CD4-positive, alpha-beta T cell (primary cell): ENCODE measurements around the gene IRS2. TPM values are rescaled to one million over a fixed set of nuclear protein-coding genes. Genes with fewer than 3 reads are reported as not detected.

Experiments used
- ATAC-seq: fragments of 200-7000 bp; cut with Tn5 transposase; one replicate; pipeline ENCODE4 v1.10.0; 2022; ENCODE audit warnings: mild to moderate bottlenecking; ENCODE audit not compliant: poor library complexity
- CTCF ChIA-PET: fragments of 350-600 bp; sonication (Branson Sonifier 250); formaldehyde crosslinking; loops from one replicate; lab custom pipeline; 2021; ENCODE audit warnings: antibody characterized with exemption, inconsistent platforms; lab: Charles Lee
- POLR2A ChIA-PET: fragments of 350-600 bp; sonication (Branson Sonifier 250); formaldehyde crosslinking; loops from one replicate; lab custom pipeline; 2021; ENCODE audit warnings: antibody characterized with exemption, inconsistent platforms; lab: Charles Lee
- DNase-seq, 14 experiments: peaks; one replicate each; pipeline ENCODE4 v3.0.0-alpha.2; 2013 to 2020; ENCODE audit warnings: mixed read lengths in 2 of 14
- H3K27ac ChIP-seq, 2 donors: one replicate each; pipeline versions ENCODE4 v1.5.1 to v1.7.0; 2013; ENCODE audit warnings: low read length in 2 of 2, low read depth in 1 of 2, mild to moderate bottlenecking in 1 of 2
- H3K27me3 ChIP-seq, 2 experiments: 1 replicate in 1 of 2; 2 replicates in 1 of 2; pipeline versions ENCODE4 v1.6.1 to v1.7.0; 2013; ENCODE audit warnings: low read length in 2 of 2, control low read depth in 1 of 2, mild to moderate bottlenecking in 1 of 2, moderate library complexity in 1 of 2; ENCODE audit not compliant: insufficient read depth in 2 of 2, control insufficient read depth in 1 of 2
- H3K36me3 ChIP-seq: one replicate; pipeline ENCODE4 v1.6.1; 2013; ENCODE audit warnings: low read length, control low read depth; ENCODE audit not compliant: insufficient read depth
- H3K4me1 ChIP-seq: one replicate; pipeline ENCODE4 v1.6.1; 2013; ENCODE audit warnings: low read length, control low read depth; ENCODE audit not compliant: insufficient read depth
- H3K4me3 ChIP-seq: one replicate; pipeline ENCODE4 v1.5.1; 2013; ENCODE audit warnings: mild to moderate bottlenecking, low read length, moderate library complexity
- H3K9me3 ChIP-seq, 2 experiments: 1 replicate in 1 of 2; 2 replicates in 1 of 2; pipeline versions ENCODE4 v1.6.1 to v1.7.0; 2013; ENCODE audit warnings: low read length in 2 of 2, mild to moderate bottlenecking in 2 of 2, control low read depth in 1 of 2, moderate library complexity in 1 of 2; ENCODE audit not compliant: control insufficient read depth in 1 of 2, insufficient read depth in 1 of 2
- H3K27ac Mint-ChIP-seq: one replicate; pipeline ENCODE4 v1.8.0; 2020; ENCODE audit warnings: mixed read lengths
- H3K27me3 Mint-ChIP-seq: one replicate; pipeline ENCODE4 v1.8.0; 2021; ENCODE audit warnings: mixed read lengths
- H3K36me3 Mint-ChIP-seq: one replicate; pipeline ENCODE4 v1.8.0; 2021; ENCODE audit warnings: low read depth, mixed read lengths
- H3K4me1 Mint-ChIP-seq: one replicate; pipeline ENCODE4 v1.8.0; 2021; ENCODE audit warnings: low read depth, mixed read lengths
- H3K4me3 Mint-ChIP-seq: one replicate; pipeline ENCODE4 v1.8.0; 2020; ENCODE audit warnings: mild to moderate bottlenecking, mixed read lengths
- H3K9me3 Mint-ChIP-seq: one replicate; pipeline ENCODE4 v1.8.0; 2020; ENCODE audit warnings: mixed read lengths
- intact Hi-C, 2 experiments: fragments of 100-400 bp; cut with DNase I in 1 of 2; cut with micrococcal nuclease in 1 of 2; formaldehyde crosslinking; loops; one replicate each; pipeline versions ENCODE4 v1.15.1 to v1.9.0; 2023 to 2025; cut with DNase I, micrococcal nuclease
- total RNA-seq, 174 experiments: library from RNA in 2 of 174; stranded (reverse) in 2 of 174; gene quantifications; one replicate each; pipeline ENCODE4 v1.2.3 and lab custom pipeline; 2021 to 2026
- TF ChIP-seq, protein P1 (sequence below): fragments of 200-600 bp; IDR thresholded peaks from one replicate; pipeline ENCODE4 v1.8.0; 2022; ENCODE audit warnings: antibody characterized with exemption, mild to moderate bottlenecking

IRS2 gene
- total RNA-seq, 2 experiments from 2014 or later, result 188 to 193 TPM

- Histone ChIP-seq H3K4me3 (no peak overlapping the region), H3K4me1 (peaks cover 40% of the 10 kb centered on the region), H3K27ac (no peak overlapping the region), H3K9me3 (peaks cover 0 to 3% of the 10 kb centered on the region in 2 experiments), H3K36me3 (peaks cover 6% of the 10 kb centered on the region), H3K27me3 (no peaks in the 10 kb centered on the region)
- no peaks in the 10 kb centered on the region for H3K27me3 Mint-ChIP-seq
- ChIA-PET CTCF (no interaction called here), POLR2A (interaction anchor here (0.7 kb wide), 1 partner anchor 10 kb away, joined by 3 read pairs; the partner anchor contains the start of gene IRS2)
- DNase-seq, result no peak
- H3K4me1 Mint-ChIP-seq, result peaks cover 66% of the 10 kb centered on the region
- peaks cover 45% of the 10 kb centered on the region for H3K36me3 Mint-ChIP-seq
- intact Hi-C loops, result no loop called here
- TF ChIP-seq, protein P1, sequence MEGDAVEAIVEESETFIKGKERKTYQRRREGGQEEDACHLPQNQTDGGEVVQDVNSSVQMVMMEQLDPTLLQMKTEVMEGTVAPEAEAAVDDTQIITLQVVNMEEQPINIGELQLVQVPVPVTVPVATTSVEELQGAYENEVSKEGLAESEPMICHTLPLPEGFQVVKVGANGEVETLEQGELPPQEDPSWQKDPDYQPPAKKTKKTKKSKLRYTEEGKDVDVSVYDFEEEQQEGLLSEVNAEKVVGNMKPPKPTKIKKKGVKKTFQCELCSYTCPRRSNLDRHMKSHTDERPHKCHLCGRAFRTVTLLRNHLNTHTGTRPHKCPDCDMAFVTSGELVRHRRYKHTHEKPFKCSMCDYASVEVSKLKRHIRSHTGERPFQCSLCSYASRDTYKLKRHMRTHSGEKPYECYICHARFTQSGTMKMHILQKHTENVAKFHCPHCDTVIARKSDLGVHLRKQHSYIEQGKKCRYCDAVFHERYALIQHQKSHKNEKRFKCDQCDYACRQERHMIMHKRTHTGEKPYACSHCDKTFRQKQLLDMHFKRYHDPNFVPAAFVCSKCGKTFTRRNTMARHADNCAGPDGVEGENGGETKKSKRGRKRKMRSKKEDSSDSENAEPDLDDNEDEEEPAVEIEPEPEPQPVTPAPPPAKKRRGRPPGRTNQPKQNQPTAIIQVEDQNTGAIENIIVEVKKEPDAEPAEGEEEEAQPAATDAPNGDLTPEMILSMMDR, result no peak
- ATAC-seq, result no peak
- no peak overlapping the region for H3K27ac Mint-ChIP-seq
- H3K9me3 Mint-ChIP-seq, result no peaks in the 10 kb centered on the region
- no peak overlapping the region for H3K4me3 Mint-ChIP-seq
These were observed 9.8 kb downstream of the IRS2 start for GRCh38 chr13:109776575-109776974.

- Mint-ChIP-seq H3K27ac (no peak overlapping the region), H3K4me3 (no peak overlapping the region), H3K4me1 (peaks cover 62% of the 10 kb centered on the region), H3K36me3 (peaks cover 50% of the 10 kb centered on the region), H3K9me3 (no peaks in the 10 kb centered on the region), H3K27me3 (no peaks in the 10 kb centered on the region)
- TF ChIP-seq, protein P1, result no peak
- no peak for ATAC-seq
- POLR2A ChIA-PET, result no interaction called here
- Histone ChIP-seq H3K9me3 (no peaks in the 10 kb centered on the region), H3K4me3 (no peak overlapping the region), H3K27me3 (no peaks in the 10 kb centered on the region), H3K27ac (no peak overlapping the region), H3K36me3 (peaks cover 7% of the 10 kb centered on the region), H3K4me1 (peaks cover 12% of the 10 kb centered on the region)
- CTCF ChIA-PET, result no interaction called here
- no peak for DNase-seq
- intact Hi-C loops, result no loop called here
These were observed 12.6 kb downstream of the IRS2 start for GRCh38 chr13:109773786-109774185.

GRCh38 chr13:109773276-109773675 is 13.1 kb downstream of the IRS2 start:
- H3K36me3 ChIP-seq, result peaks cover 7% of the 10 kb centered on the region
- no peak overlapping the region for H3K27ac ChIP-seq
- TF ChIP-seq, protein P1, result no peak
- H3K4me3 Mint-ChIP-seq, result no peak overlapping the region
- no peaks in the 10 kb centered on the region for H3K9me3 Mint-ChIP-seq
- DNase-seq (no peak), ATAC-seq (no peak)
- no peak overlapping the region for H3K27ac Mint-ChIP-seq
- no peaks in the 10 kb centered on the region for H3K27me3 Mint-ChIP-seq
- ChIA-PET CTCF (no interaction called here), POLR2A (no interaction called here)
- H3K4me3 ChIP-seq, result no peak overlapping the region
- H3K36me3 Mint-ChIP-seq, result peaks cover 53% of the 10 kb centered on the region
- intact Hi-C loops, result no loop called here
- peaks cover 10% of the 10 kb centered on the region for H3K4me1 ChIP-seq
- no peaks in the 10 kb centered on the region for H3K9me3 ChIP-seq
- H3K27me3 ChIP-seq, result no peaks in the 10 kb centered on the region
- H3K4me1 Mint-ChIP-seq, result peaks cover 58% of the 10 kb centered on the region
